Measurements from ENCODE around the gene UNC45A.

UNC45A gene

GRCh38 chr15:90934949-90935751, at the start of gene UNC45A:
UNC45A (plus strand) TSS chr15:90935285; CDS start chr15:90935325, 40 bp downstream.
- no peak for TF ChIP-seq CTCF (IDR thresholded peaks at IDR 0.05)

- peak; percentile 98 for TF ChIP-seq CTCF (IDR thresholded peaks at IDR 0.05)
Measured at GRCh38 chr15:90885432-90886290, 49.4 kb upstream of the UNC45A start.

GRCh38 chr15:90886291-90886614, 48.8 kb upstream of the UNC45A start:
- TF ChIP-seq CTCF (IDR thresholded peaks at IDR 0.05) = peak; percentile 42; the same call in 1 of the 2 replicates

- no peak for TF ChIP-seq CTCF (IDR thresholded peaks at IDR 0.05)
Measured at GRCh38 chr15:90887037-90887481, 48.0 kb upstream of the UNC45A start.

- no peak for TF ChIP-seq CTCF (IDR thresholded peaks at IDR 0.05)
Measured at GRCh38 chr15:90889313-90889730, 45.8 kb upstream of the UNC45A start.

GRCh38 chr15:90889736-90890456, 45.2 kb upstream of the UNC45A start:
- no peak for TF ChIP-seq CTCF (IDR thresholded peaks at IDR 0.05)

GRCh38 chr15:90890839-90891238, 44.2 kb upstream of the UNC45A start:
- no peak for TF ChIP-seq CTCF (IDR thresholded peaks at IDR 0.05)

All from LNCAP (cell line).